Osteoblast (primary cell): ENCODE data around the gene NHLRC4. TPM values are rescaled to one million over a fixed set of nuclear protein-coding genes. Genes with fewer than 3 reads are reported as not detected.

Source experiments
- DNase-seq: peaks from one replicate; pipeline ENCODE4 v3.0.0; 2011; ENCODE audit warnings: low spot score, mixed read lengths; ENCODE audit not compliant: insufficient read length; ENCODE audit errors: missing footprints
- H2AFZ ChIP-seq: 2 replicates; pipeline ENCODE4 v1.6.0; 2011; ENCODE audit warnings: mild to moderate bottlenecking, low read length
- H3K27ac ChIP-seq: 2 replicates; pipeline ENCODE4 v1.5.1; 2011; ENCODE audit warnings: mild to moderate bottlenecking, low read depth, low read length, moderate library complexity
- H3K27me3 ChIP-seq: 2 replicates; pipeline ENCODE4 v1.6.0; 2012; ENCODE audit warnings: mild to moderate bottlenecking, control low read depth, inconsistent platforms, low read length, moderate library complexity; ENCODE audit not compliant: insufficient read depth
- H3K36me3 ChIP-seq: 2 replicates; pipeline ENCODE4 v1.5.1; 2011; ENCODE audit warnings: mild to moderate bottlenecking, low read length, control low read depth, moderate library complexity; ENCODE audit not compliant: insufficient read depth
- H3K4me1 ChIP-seq: 2 replicates; pipeline ENCODE4 v1.5.1; 2011; ENCODE audit warnings: mild to moderate bottlenecking, low read length, control low read depth, moderate library complexity; ENCODE audit not compliant: insufficient read depth
- H3K4me2 ChIP-seq: 2 replicates; pipeline ENCODE4 v1.6.0; 2011; ENCODE audit warnings: mild to moderate bottlenecking, low read length; ENCODE audit not compliant: insufficient read depth
- H3K4me3 ChIP-seq: fragments of 200-600 bp; sonication (generic); 3 replicates; pipeline ENCODE4 v1.5.1; 2012; ENCODE audit warnings: mild to moderate bottlenecking, low read length, inconsistent platforms; ENCODE audit not compliant: insufficient read depth
- H3K79me2 ChIP-seq: 2 replicates; pipeline ENCODE4 v1.6.0; 2012; ENCODE audit warnings: mild to moderate bottlenecking, low read length, control low read depth, inconsistent platforms; ENCODE audit not compliant: insufficient read depth
- H3K9me3 ChIP-seq: 2 replicates; pipeline ENCODE4 v1.5.1; 2011; ENCODE audit warnings: low read depth, low read length, control low read depth
- H4K20me1 ChIP-seq: 2 replicates; pipeline ENCODE4 v1.6.0; 2012; ENCODE audit warnings: mild to moderate bottlenecking, low read length, control low read depth; ENCODE audit not compliant: insufficient read depth
- CTCF ChIP-seq: IDR thresholded peaks from 2 replicates; pipeline ENCODE4 v1.5.1; 2011; ENCODE audit warnings: mild to moderate bottlenecking, low read depth, low read length, moderate library complexity; ENCODE audit errors: extremely low read depth
- total RNA-seq: library from RNA; depleted of rRNA; stranded (reverse); fragments of >200 nt; gene quantifications from 2 replicates; pipeline ENCODE4 v1.2.3, GENCODE V29; 2012

The NHLRC4 gene
- total RNA-seq, 1 donor, result 2.2 TPM

- no peak overlapping the region for H3K27ac ChIP-seq
- no peaks in the 10 kb centered on the region for H3K27me3 ChIP-seq
- H3K4me2 ChIP-seq, result no peak overlapping the region
- no peak overlapping the region for H3K4me3 ChIP-seq
- H3K79me2 ChIP-seq, result peaks cover 18% of the 10 kb centered on the region
- TF ChIP-seq CTCF, result no peak
- H3K4me1 ChIP-seq, result peaks cover 28% of the 10 kb centered on the region
- H4K20me1 ChIP-seq, result peaks cover 11% of the 10 kb centered on the region
- no peaks in the 10 kb centered on the region for H3K36me3 ChIP-seq
- H2AFZ ChIP-seq, result no peak overlapping the region
- no peaks in the 10 kb centered on the region for H3K9me3 ChIP-seq
- DNase-seq, result peak; percentile 88
Observed at GRCh38 chr16:585351-585750, 18.5 kb downstream of the NHLRC4 start.

- peak; percentile 79 for DNase-seq
- H3K4me2 ChIP-seq, result peak overlapping the region; percentile 28
- H3K4me1 ChIP-seq, result peaks cover 35% of the 10 kb centered on the region
- H3K27ac ChIP-seq, result no peak overlapping the region
- TF ChIP-seq CTCF, result no peak
- peaks cover 26% of the 10 kb centered on the region for H3K79me2 ChIP-seq
- H2AFZ ChIP-seq, result no peak overlapping the region
- peaks cover 18% of the 10 kb centered on the region for H4K20me1 ChIP-seq
- H3K27me3 ChIP-seq, result no peaks in the 10 kb centered on the region
- no peaks in the 10 kb centered on the region for H3K9me3 ChIP-seq
- no peak overlapping the region for H3K4me3 ChIP-seq
- no peaks in the 10 kb centered on the region for H3K36me3 ChIP-seq
Observed at GRCh38 chr16:586047-586644, 19.3 kb downstream of the NHLRC4 start.

GRCh38 chr16:586645-587590, 20.1 kb downstream of the NHLRC4 start:
- peak overlapping the region; percentile 88 for H3K27ac ChIP-seq
- H2AFZ ChIP-seq, result no peak overlapping the region
- no peaks in the 10 kb centered on the region for H3K27me3 ChIP-seq
- H4K20me1 ChIP-seq, result peaks cover 24% of the 10 kb centered on the region
- peaks cover 37% of the 10 kb centered on the region for H3K4me1 ChIP-seq
- peaks cover 33% of the 10 kb centered on the region for H3K79me2 ChIP-seq
- DNase-seq, result peak; percentile 85
- no peaks in the 10 kb centered on the region for H3K9me3 ChIP-seq
- no peak for TF ChIP-seq CTCF
- H3K36me3 ChIP-seq, result no peaks in the 10 kb centered on the region
- peak overlapping the region; percentile 90 for H3K4me2 ChIP-seq
- no peak overlapping the region for H3K4me3 ChIP-seq

GRCh38 chr16:588639-588888, 21.8 kb downstream of the NHLRC4 start:
- H3K4me2 ChIP-seq, result peak overlapping the region; percentile 90
- no peaks in the 10 kb centered on the region for H3K27me3 ChIP-seq
- H3K9me3 ChIP-seq, result no peaks in the 10 kb centered on the region
- DNase-seq, result no peak
- H3K4me3 ChIP-seq, result peak overlapping the region; percentile 97
- peaks cover 37% of the 10 kb centered on the region for H4K20me1 ChIP-seq
- no peak for TF ChIP-seq CTCF
- H3K27ac ChIP-seq, result peak overlapping the region; percentile 88
- no peak overlapping the region for H2AFZ ChIP-seq
- peaks cover 50% of the 10 kb centered on the region for H3K79me2 ChIP-seq
- no peaks in the 10 kb centered on the region for H3K36me3 ChIP-seq
- peaks cover 37% of the 10 kb centered on the region for H3K4me1 ChIP-seq
